Endothelial cell of umbilical vein (primary cell): ENCODE results near the gene CNTN5.

Experiments used
- EZH2 ChIP-seq: IDR thresholded peaks from 2 replicates; pipeline ENCODE4 v1.6.1; 2012; ENCODE audit warnings: borderline replicate concordance, low read depth, mild to moderate bottlenecking, moderate library complexity, low read length, inconsistent platforms; ENCODE audit not compliant: severe bottlenecking
- POLR2A ChIP-seq: IDR thresholded peaks from 2 replicates; pipeline ENCODE4 v1.6.1; 2012; ENCODE audit warnings: low read depth, mild to moderate bottlenecking, control low read depth, low read length
- POLR2AphosphoS5 ChIP-seq: IDR thresholded peaks from 2 replicates; pipeline ENCODE4 v1.6.1; 2012; ENCODE audit warnings: low read depth, mild to moderate bottlenecking, control low read depth, low read length, moderate library complexity; ENCODE audit not compliant: insufficient read depth
- TF ChIP-seq, protein P1 (sequence below), 2 donors: IDR thresholded peaks; 1 replicate in 1 of 2; 2 replicates in 1 of 2; pipeline ENCODE4 v1.5.1; 2011; ENCODE audit warnings: low read length in 2 of 2, mild to moderate bottlenecking in 2 of 2, moderate library complexity in 2 of 2, control low read depth in 1 of 2, inconsistent platforms in 1 of 2, low read depth in 1 of 2; ENCODE audit not compliant: insufficient read depth in 1 of 2; ENCODE audit errors: extremely low read depth in 1 of 2

DNA sequence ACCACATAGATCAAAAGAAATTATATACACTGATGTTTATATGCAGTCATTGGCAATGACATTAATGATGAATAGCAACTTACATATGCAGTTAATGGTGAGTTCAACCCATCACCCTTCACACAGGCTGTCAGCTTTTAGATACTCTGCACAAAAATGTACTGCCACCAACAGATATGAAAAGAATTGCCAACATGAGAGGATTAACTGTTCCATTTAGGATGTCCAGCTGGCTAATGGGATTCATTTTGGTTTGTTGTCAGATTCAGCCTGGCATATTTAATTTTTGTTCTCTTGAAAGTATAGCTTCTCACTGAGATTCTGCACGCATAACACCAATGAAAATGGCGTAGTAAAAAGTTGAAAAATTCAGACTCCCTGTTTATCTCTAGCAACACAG is 1112.4 kb downstream of the CNTN5 start:
- TF ChIP-seq, protein P1, sequence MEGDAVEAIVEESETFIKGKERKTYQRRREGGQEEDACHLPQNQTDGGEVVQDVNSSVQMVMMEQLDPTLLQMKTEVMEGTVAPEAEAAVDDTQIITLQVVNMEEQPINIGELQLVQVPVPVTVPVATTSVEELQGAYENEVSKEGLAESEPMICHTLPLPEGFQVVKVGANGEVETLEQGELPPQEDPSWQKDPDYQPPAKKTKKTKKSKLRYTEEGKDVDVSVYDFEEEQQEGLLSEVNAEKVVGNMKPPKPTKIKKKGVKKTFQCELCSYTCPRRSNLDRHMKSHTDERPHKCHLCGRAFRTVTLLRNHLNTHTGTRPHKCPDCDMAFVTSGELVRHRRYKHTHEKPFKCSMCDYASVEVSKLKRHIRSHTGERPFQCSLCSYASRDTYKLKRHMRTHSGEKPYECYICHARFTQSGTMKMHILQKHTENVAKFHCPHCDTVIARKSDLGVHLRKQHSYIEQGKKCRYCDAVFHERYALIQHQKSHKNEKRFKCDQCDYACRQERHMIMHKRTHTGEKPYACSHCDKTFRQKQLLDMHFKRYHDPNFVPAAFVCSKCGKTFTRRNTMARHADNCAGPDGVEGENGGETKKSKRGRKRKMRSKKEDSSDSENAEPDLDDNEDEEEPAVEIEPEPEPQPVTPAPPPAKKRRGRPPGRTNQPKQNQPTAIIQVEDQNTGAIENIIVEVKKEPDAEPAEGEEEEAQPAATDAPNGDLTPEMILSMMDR (IDR thresholded peaks at IDR 0.05; ENCODE audit: extremely low read depth in 1 of 2, insufficient read depth in 1 of 2, low read depth in 1 of 2, low read length in 2 of 2), result no peak
- TF ChIP-seq EZH2 (no peak), POLR2A (no peak), POLR2AphosphoS5 (no peak)
